ENCODE data around the gene GTSE1. TPM values are rescaled to one million over a fixed set of nuclear protein-coding genes. Genes with fewer than 3 reads are reported as not detected.

Gene GTSE1
- polyA plus RNA-seq, 1 of the 3 experiments (the other 2 are of a cell fraction): 12.2 TPM

DNA sequence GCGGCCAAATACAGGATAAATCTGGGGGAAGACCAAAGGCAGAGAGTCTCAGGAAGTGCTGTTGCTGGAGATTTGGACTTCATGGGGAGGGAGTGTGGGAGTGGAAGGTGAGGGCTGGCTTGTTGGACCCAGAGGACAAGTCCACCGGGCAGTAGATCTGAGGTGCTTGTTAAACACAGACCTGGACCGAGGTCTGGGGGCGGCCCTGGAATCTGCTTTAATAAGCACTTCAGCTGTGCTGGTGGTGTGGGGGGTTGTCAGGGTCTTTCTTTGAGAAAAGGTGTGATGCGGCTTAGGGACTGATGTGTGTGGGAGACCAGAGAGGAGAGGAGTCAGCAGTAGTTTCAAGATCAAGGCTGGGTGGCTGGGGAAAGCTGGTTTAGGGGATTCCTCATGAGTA is 43.3 kb downstream of the GTSE1 start:
- ChIA-PET POLR2A (no interaction called here), CTCF (interaction anchor here (0.8 to 1.0 kb wide), 2 partner anchors 28 to 202 kb away, joined by 4 read pairs; no protein-coding TSS in a partner anchor)
- Histone ChIP-seq H3K4me2 (no peak overlapping the region), H3K36me3 (replicated peaks in 1 of 2; ENCODE audit: control insufficient read depth in 1 of 2, insufficient read depth in 2 of 2, low read length in 1 of 2) (peaks cover 53 to 67% of the 10 kb centered on the region in 2 experiments), H3K9me2 (no peaks in the 10 kb centered on the region), H3K4me3 (ENCODE audit: low read depth in 2 of 2, low read length in 1 of 2) (no peak overlapping the region), H4K20me1 (ENCODE audit: insufficient read depth) (peaks cover 14% of the 10 kb centered on the region), H3K9me3 (no peaks in the 10 kb centered on the region), H3K9ac (no peak overlapping the region), H3K27me3 (ENCODE audit: insufficient read depth) (no peaks in the 10 kb centered on the region), H3F3A (replicated peaks; ENCODE audit: insufficient read depth) (no peaks in the 10 kb centered on the region), H2AFZ (ENCODE audit: low read depth) (no peak overlapping the region), H3K27ac (ENCODE audit: low read depth in 2 of 2, low read length in 1 of 2) (no peak overlapping the region), H3K79me2 (ENCODE audit: insufficient read depth) (peaks cover 58% of the 10 kb centered on the region), H3K4me1 (ENCODE audit: control insufficient read depth in 1 of 2, insufficient read depth in 2 of 2, low read depth in 1 of 2, low read length in 1 of 2) (peaks cover 6 to 12% of the 10 kb centered on the region in 2 experiments; a peak in 3 of 4 replicates)
- no peak for TF ChIP-seq TCF12 (IDR thresholded peaks at IDR 0.05)
- TF ChIP-seq TEAD4 (IDR thresholded peaks at IDR 0.05; ENCODE audit: borderline replicate concordance, insufficient read depth): no peak
- TF ChIP-seq, protein P1, sequence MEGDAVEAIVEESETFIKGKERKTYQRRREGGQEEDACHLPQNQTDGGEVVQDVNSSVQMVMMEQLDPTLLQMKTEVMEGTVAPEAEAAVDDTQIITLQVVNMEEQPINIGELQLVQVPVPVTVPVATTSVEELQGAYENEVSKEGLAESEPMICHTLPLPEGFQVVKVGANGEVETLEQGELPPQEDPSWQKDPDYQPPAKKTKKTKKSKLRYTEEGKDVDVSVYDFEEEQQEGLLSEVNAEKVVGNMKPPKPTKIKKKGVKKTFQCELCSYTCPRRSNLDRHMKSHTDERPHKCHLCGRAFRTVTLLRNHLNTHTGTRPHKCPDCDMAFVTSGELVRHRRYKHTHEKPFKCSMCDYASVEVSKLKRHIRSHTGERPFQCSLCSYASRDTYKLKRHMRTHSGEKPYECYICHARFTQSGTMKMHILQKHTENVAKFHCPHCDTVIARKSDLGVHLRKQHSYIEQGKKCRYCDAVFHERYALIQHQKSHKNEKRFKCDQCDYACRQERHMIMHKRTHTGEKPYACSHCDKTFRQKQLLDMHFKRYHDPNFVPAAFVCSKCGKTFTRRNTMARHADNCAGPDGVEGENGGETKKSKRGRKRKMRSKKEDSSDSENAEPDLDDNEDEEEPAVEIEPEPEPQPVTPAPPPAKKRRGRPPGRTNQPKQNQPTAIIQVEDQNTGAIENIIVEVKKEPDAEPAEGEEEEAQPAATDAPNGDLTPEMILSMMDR (IDR thresholded peaks at IDR 0.05): no peak
- no peak for TF ChIP-seq GABPA (IDR thresholded peaks at IDR 0.05; ENCODE audit: low read depth)
- TF ChIP-seq EP300 (IDR thresholded peaks at IDR 0.05; ENCODE audit: borderline replicate concordance in 1 of 2, low read depth in 1 of 2, low read length in 1 of 2): no peak
- TF ChIP-seq POLR2AphosphoS5 (IDR thresholded peaks at IDR 0.05; ENCODE audit: low read depth, low read length): no peak
- TF ChIP-seq FOSL2 (IDR thresholded peaks at IDR 0.05; ENCODE audit: borderline replicate concordance, low read depth): no peak
- TF ChIP-seq SIN3A (IDR thresholded peaks at IDR 0.05; ENCODE audit: borderline replicate concordance, low read depth, low read length): no peak
- TF ChIP-seq EZH2phosphoT487 (IDR thresholded peaks at IDR 0.05; ENCODE audit: borderline replicate concordance, low read depth): no peak
- TF ChIP-seq NFIC (IDR thresholded peaks at IDR 0.05; ENCODE audit: borderline replicate concordance): no peak
- no peak for TF ChIP-seq MEF2A (IDR thresholded peaks at IDR 0.05; ENCODE audit: borderline replicate concordance, low read depth)
- TF ChIP-seq, protein P2, sequence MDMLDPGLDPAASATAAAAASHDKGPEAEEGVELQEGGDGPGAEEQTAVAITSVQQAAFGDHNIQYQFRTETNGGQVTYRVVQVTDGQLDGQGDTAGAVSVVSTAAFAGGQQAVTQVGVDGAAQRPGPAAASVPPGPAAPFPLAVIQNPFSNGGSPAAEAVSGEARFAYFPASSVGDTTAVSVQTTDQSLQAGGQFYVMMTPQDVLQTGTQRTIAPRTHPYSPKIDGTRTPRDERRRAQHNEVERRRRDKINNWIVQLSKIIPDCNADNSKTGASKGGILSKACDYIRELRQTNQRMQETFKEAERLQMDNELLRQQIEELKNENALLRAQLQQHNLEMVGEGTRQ (IDR thresholded peaks at IDR 0.05; ENCODE audit: borderline replicate concordance, low read depth, low read length): no peak
- TF ChIP-seq IRF3 (IDR thresholded peaks at IDR 0.05; ENCODE audit: low read depth, low read length): no peak
- TF ChIP-seq NRF1 (IDR thresholded peaks at IDR 0.05; ENCODE audit: low read depth, low read length): no peak
- no peak for TF ChIP-seq JUND (IDR thresholded peaks at IDR 0.05)
- TF ChIP-seq PBX3 (IDR thresholded peaks at IDR 0.05): no peak
- no peak for DNase-seq
- WGBS (ENCODE audit: low lambda C conversion rate): 97% methylated on average over 5 of the region's 5 CpGs
